GM12891 (cell line): ENCODE results near the gene TLR1.

Source experiments
- PAX5 ChIP-seq: IDR thresholded peaks from 2 replicates; pipeline ENCODE4 v1.6.1; 2011; ENCODE audit warnings: low read length, moderate library complexity, mild to moderate bottlenecking; ENCODE audit not compliant: insufficient read depth, severe bottlenecking
- POLR2A ChIP-seq: IDR thresholded peaks from 2 replicates; pipeline ENCODE4 v1.6.1; 2011; ENCODE audit warnings: low read depth, low read length, control low read depth
- POLR2AphosphoS5 ChIP-seq: IDR thresholded peaks from 2 replicates; pipeline ENCODE4 v1.6.1; 2011; ENCODE audit warnings: low read depth, low read length, control low read depth
- TAF1 ChIP-seq: IDR thresholded peaks from 2 replicates; pipeline ENCODE4 v1.6.1; 2011; ENCODE audit warnings: low read depth, low read length, control low read depth

- TF ChIP-seq POLR2A (no peak), POLR2AphosphoS5 (no peak), PAX5 (no peak), TAF1 (no peak)
These were observed 17.1 kb upstream of the TLR1 start for GRCh38 chr4:38821739-38822138.
